HepG2 (cell line): ENCODE results near the gene PTPN18. TPM values are rescaled to one million over a fixed set of nuclear protein-coding genes. Genes with fewer than 3 reads are reported as not detected.

ENCODE experiments used
- ATAC-seq: fragments of 200-7000 bp; cut with Tn5 transposase; 3 replicates; pipeline ENCODE4 v1.9.1; 2020; ENCODE audit warnings: mild to moderate bottlenecking, moderate library complexity
- BruUV-seq: library from RNA; stranded (reverse); fragments of 400-500 nt; replicated peaks from 2 replicates; lab custom pipeline; 2021; lab: Mats Ljungman, UMichigan
- CTCF ChIA-PET: fragments of 300-600 bp; formaldehyde crosslinking; extraction: SDS; loops from one replicate; lab custom pipeline; 2021; ENCODE audit warnings: low total read pairs, inconsistent platforms, low intra/inter-chr PET ratio; lab: Yijun Ruan, JAX
- POLR2A ChIA-PET: fragments of 350-600 bp; sonication (Branson Sonifier 250); formaldehyde crosslinking; loops from one replicate; lab custom pipeline; 2020; ENCODE audit warnings: antibody characterized with exemption, inconsistent platforms; lab: Yijun Ruan, JAX
- DNase-seq: peaks from one replicate; pipeline ENCODE4 v3.0.0-alpha.2; 2015; ENCODE audit warnings: low spot score
- FAIRE-seq: peaks from 3 replicates; lab custom pipeline; 2011; peaks lifted over from hg19 to GRCh38; lab: Jason Lieb, UNC
- H2AFZ ChIP-seq: one replicate; pipeline ENCODE4 v1.6.1; 2011; ENCODE audit warnings: low read length, inconsistent platforms
- H3K27ac ChIP-seq: fragments of 300-600 bp; 3 replicates; pipeline ENCODE4 v1.8.0; 2011; ENCODE audit warnings: mixed run types, mild to moderate bottlenecking, mixed read lengths, low read length, inconsistent platforms; ENCODE audit not compliant: insufficient read depth; ENCODE audit errors: extremely low read length
- H3K27me3 ChIP-seq, 2 experiments: fragments of 200-600 bp in 1 of 2; 2 replicates in 1 of 2; 3 replicates in 1 of 2; pipeline versions ENCODE4 v1.6.0 to v1.8.0; 2011; ENCODE audit warnings: low read length in 2 of 2, mild to moderate bottlenecking in 2 of 2, moderate library complexity in 2 of 2, inconsistent platforms in 1 of 2; ENCODE audit not compliant: insufficient read depth in 2 of 2, control insufficient read depth in 1 of 2
- H3K36me3 ChIP-seq, 2 experiments: fragments of 200-600 bp in 1 of 2; replicated peaks in 1 of 2; 2 replicates in 1 of 2; 3 replicates in 1 of 2; pipeline versions ENCODE4 v1.5.1 to v1.8.0; 2011; ENCODE audit warnings: low read length in 2 of 2, inconsistent platforms in 1 of 2; ENCODE audit not compliant: insufficient read depth in 2 of 2, control insufficient read depth in 1 of 2
- H3K4me1 ChIP-seq: 2 replicates; pipeline ENCODE4 v1.5.1; 2012; ENCODE audit warnings: low read length, inconsistent platforms; ENCODE audit not compliant: insufficient read depth
- H3K4me2 ChIP-seq: 2 replicates; pipeline ENCODE4 v1.6.0; 2011; ENCODE audit warnings: low read depth, low read length, inconsistent platforms
- H3K4me3 ChIP-seq, 3 experiments: fragments of 200-600 bp in 1 of 3; sonication (generic), shearing (Covaris generic) in 1 of 3; replicated peaks in 1 of 3; 2 replicates each; pipeline ENCODE4 v1.5.1; 2011 to 2016; ENCODE audit warnings: low read length in 3 of 3, inconsistent platforms in 2 of 3, low read depth in 2 of 3, mild to moderate bottlenecking in 2 of 3, control low read depth in 1 of 3, mixed read lengths in 1 of 3; ENCODE audit not compliant: insufficient read depth in 1 of 3
- H3K79me2 ChIP-seq: one replicate; pipeline ENCODE4 v1.6.1; 2011; ENCODE audit warnings: low read length, inconsistent platforms; ENCODE audit not compliant: insufficient read depth
- H3K9ac ChIP-seq: 2 replicates; pipeline ENCODE4 v1.6.0; 2011; ENCODE audit warnings: mild to moderate bottlenecking, low read depth, low read length, inconsistent platforms; ENCODE audit not compliant: insufficient read depth
- H3K9me3 ChIP-seq: 2 replicates; pipeline ENCODE4 v1.5.1; 2012; ENCODE audit warnings: mild to moderate bottlenecking, low read length
- H4K20me1 ChIP-seq: 2 replicates; pipeline ENCODE4 v1.6.0; 2011; ENCODE audit warnings: inconsistent platforms, mild to moderate bottlenecking, low read length, moderate library complexity; ENCODE audit not compliant: insufficient read depth
- ARNT2 ChIP-seq: sonication (generic); formaldehyde crosslinking; IDR thresholded peaks from 2 replicates; pipeline ENCODE4 v1.8.0; 2022; ENCODE audit warnings: mild to moderate bottlenecking, low read depth, missing genetic modification reagents, moderate library complexity
- EEA1 ChIP-seq: sonication (generic); formaldehyde crosslinking; IDR thresholded peaks from 2 replicates; pipeline ENCODE4 v1.5.1; 2020; ENCODE audit warnings: mild to moderate bottlenecking, missing genetic modification reagents, borderline replicate concordance
- MXD4 ChIP-seq: IDR thresholded peaks from 2 replicates; pipeline ENCODE4 v1.6.1; 2016; ENCODE audit warnings: mild to moderate bottlenecking, missing biosample characterization, missing genetic modification reagents
- NFATC3 ChIP-seq: sonication (generic); formaldehyde crosslinking; IDR thresholded peaks from 2 replicates; pipeline ENCODE4 v1.5.1; 2020; ENCODE audit warnings: mild to moderate bottlenecking, missing genetic modification reagents
- REST ChIP-seq, 2 experiments: IDR thresholded peaks; 2 replicates each; pipeline ENCODE4 v1.6.1; 2011 to 2012; ENCODE audit warnings: low read length in 2 of 2, borderline replicate concordance in 1 of 2, low read depth in 1 of 2, mild to moderate bottlenecking in 1 of 2, moderate library complexity in 1 of 2
- ZNF292 ChIP-seq: sonication (generic); formaldehyde crosslinking; IDR thresholded peaks from 2 replicates; pipeline ENCODE4 v1.8.1; 2022; ENCODE audit warnings: mild to moderate bottlenecking, low read depth, missing genetic modification reagents, borderline replicate concordance
- ZNF441 ChIP-seq: sonication (generic); formaldehyde crosslinking; IDR thresholded peaks from 2 replicates; pipeline ENCODE4 v1.7.0; 2021; ENCODE audit warnings: missing genetic modification reagents, borderline replicate concordance
- ZNF460 ChIP-seq: sonication (generic); formaldehyde crosslinking; IDR thresholded peaks from 2 replicates; pipeline ENCODE4 v1.5.1; 2020; ENCODE audit warnings: missing genetic modification reagents, mild to moderate bottlenecking, borderline replicate concordance
- ZNF775 ChIP-seq: sonication (generic); formaldehyde crosslinking; IDR thresholded peaks from 2 replicates; pipeline ENCODE4 v1.4.0; 2020; ENCODE audit warnings: missing genetic modification reagents, mild to moderate bottlenecking, moderate library complexity, borderline replicate concordance
- WGBS: methylation state at CpG from one replicate; pipeline ENCODE4 v1.1.6; 2017; ENCODE audit warnings: low lambda C conversion rate; 5-methylcytosine and 5-hydroxymethylcytosine counted together
- in situ Hi-C: cut with HindIII; loops from 2 replicates; pipeline ENCODE4 v1.10.0; 2017; ENCODE audit warnings: low pct_unique_long_range_greater_than_20kb; ENCODE audit not compliant: extremely low pct_ligation_motif_present
- intact Hi-C: fragments of 100-400 bp; cut with micrococcal nuclease; formaldehyde crosslinking; loops from one replicate; pipeline ENCODE4 v1.10.0; 2022; ENCODE audit not compliant: unreplicated experiment
- polyA plus RNA-seq, 8 experiments: library from polyadenylated mRNA; depleted of rRNA in 3 of 8; stranded (reverse) in 7 of 8; unstranded in 1 of 8; fragments of >200 nt; fragmentation: Illumina TruSeq in 4 of 8; extraction: Trizol in 4 of 8; gene quantifications; 2 replicates each; pipeline versions ENCODE4 v1.2.1 to v1.2.3, GENCODE V29; 2011 to 2016; ENCODE audit warnings: low read depth in 4 of 8, missing spikeins in 1 of 8, mixed read lengths in 1 of 8; ENCODE audit not compliant: insufficient read depth in 1 of 8
- total RNA-seq, 5 experiments: library from RNA; depleted of rRNA; stranded (reverse); fragments of >200 nt; fragmentation: Illumina TruSeq; extraction: Trizol; gene quantifications; 2 replicates each; pipeline ENCODE4 v1.2.3, GENCODE V29; 2016; ENCODE audit warnings: low read depth in 1 of 5
- TF ChIP-seq, protein P1 (sequence below): sonication (generic); formaldehyde crosslinking; IDR thresholded peaks from 2 replicates; pipeline ENCODE4 v1.5.0; 2020; ENCODE audit warnings: mild to moderate bottlenecking, missing genetic modification reagents
- TF ChIP-seq, protein P2 (sequence below): sonication (generic); formaldehyde crosslinking; IDR thresholded peaks from 2 replicates; pipeline ENCODE4 v1.8.1; 2022; ENCODE audit warnings: low read depth, mild to moderate bottlenecking, missing genetic modification reagents

Gene PTPN18
- total and polyA plus RNA-seq, 2 of the 13 experiments (the other 11 are each of a cell fraction or from before 2014, with no cell fraction given) = 14.8 to 39.6 TPM

- FAIRE-seq (peak; percentile 84), ATAC-seq (peak; percentile 74), DNase-seq (peak; percentile 86)
- Histone ChIP-seq H2AFZ (peak overlapping the region; percentile 89), H3K79me2 (peaks cover 4% of the 10 kb centered on the region), H3K4me2 (peak overlapping the region; percentile 93), H3K27ac (peak overlapping the region; percentile 63), H3K9ac (peak overlapping the region; percentile 52), H3K36me3 (peaks cover 0 to 5% of the 10 kb centered on the region in 2 experiments; a peak in 4 of 5 replicates), H3K4me3 (peak overlapping the region; percentile 52 to 76 (median 67)), H3K4me1 (peaks cover 54% of the 10 kb centered on the region), H4K20me1 (no peaks in the 10 kb centered on the region), H3K9me3 (no peaks in the 10 kb centered on the region), H3K27me3 (peaks cover 0 to 8% of the 10 kb centered on the region in 2 experiments; a peak in 2 of 5 replicates)
- in situ Hi-C loops (loop anchor here (10.0 kb wide), 2 partner anchors 182 to 402 kb away; no protein-coding TSS in a partner anchor), intact Hi-C loops (loop anchor here (1.0 to 2.0 kb wide), 2 partner anchors 54 to 156 kb away; partner anchors contain the start of gene SMPD4)
- 4% methylated on average over 20 of the region's 29 CpGs for WGBS
- ChIA-PET CTCF (interaction anchor here (0.5 kb wide), 1 partner anchor 758 kb away, joined by 4 read pairs; no protein-coding TSS in a partner anchor), POLR2A (interaction anchor here (0.7 to 2.5 kb wide), 6 partner anchors 11 to 156 kb away, joined by 3 to 13 read pairs (median 4); partner anchors contain the start of genes PTPN18 and SMPD4)
- BruUV-seq = no TSS peak
- no peak for TF ChIP-seq ZNF775 (CRISPR knock-in tag)
- TF ChIP-seq, protein P1, sequence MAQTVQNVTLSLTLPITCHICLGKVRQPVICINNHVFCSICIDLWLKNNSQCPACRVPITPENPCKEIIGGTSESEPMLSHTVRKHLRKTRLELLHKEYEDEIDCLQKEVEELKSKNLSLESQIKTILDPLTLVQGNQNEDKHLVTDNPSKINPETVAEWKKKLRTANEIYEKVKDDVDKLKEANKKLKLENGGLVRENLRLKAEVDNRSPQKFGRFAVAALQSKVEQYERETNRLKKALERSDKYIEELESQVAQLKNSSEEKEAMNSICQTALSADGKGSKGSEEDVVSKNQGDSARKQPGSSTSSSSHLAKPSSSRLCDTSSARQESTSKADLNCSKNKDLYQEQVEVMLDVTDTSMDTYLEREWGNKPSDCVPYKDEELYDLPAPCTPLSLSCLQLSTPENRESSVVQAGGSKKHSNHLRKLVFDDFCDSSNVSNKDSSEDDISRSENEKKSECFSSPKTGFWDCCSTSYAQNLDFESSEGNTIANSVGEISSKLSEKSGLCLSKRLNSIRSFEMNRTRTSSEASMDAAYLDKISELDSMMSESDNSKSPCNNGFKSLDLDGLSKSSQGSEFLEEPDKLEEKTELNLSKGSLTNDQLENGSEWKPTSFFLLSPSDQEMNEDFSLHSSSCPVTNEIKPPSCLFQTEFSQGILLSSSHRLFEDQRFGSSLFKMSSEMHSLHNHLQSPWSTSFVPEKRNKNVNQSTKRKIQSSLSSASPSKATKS (CRISPR knock-in tag) = peak; percentile 6; the same call in 1 of the 2 replicates
- peak; percentile 34; the same call in 1 of the 2 replicates for TF ChIP-seq MXD4 (CRISPR knock-in tag)
- TF ChIP-seq, protein P2, sequence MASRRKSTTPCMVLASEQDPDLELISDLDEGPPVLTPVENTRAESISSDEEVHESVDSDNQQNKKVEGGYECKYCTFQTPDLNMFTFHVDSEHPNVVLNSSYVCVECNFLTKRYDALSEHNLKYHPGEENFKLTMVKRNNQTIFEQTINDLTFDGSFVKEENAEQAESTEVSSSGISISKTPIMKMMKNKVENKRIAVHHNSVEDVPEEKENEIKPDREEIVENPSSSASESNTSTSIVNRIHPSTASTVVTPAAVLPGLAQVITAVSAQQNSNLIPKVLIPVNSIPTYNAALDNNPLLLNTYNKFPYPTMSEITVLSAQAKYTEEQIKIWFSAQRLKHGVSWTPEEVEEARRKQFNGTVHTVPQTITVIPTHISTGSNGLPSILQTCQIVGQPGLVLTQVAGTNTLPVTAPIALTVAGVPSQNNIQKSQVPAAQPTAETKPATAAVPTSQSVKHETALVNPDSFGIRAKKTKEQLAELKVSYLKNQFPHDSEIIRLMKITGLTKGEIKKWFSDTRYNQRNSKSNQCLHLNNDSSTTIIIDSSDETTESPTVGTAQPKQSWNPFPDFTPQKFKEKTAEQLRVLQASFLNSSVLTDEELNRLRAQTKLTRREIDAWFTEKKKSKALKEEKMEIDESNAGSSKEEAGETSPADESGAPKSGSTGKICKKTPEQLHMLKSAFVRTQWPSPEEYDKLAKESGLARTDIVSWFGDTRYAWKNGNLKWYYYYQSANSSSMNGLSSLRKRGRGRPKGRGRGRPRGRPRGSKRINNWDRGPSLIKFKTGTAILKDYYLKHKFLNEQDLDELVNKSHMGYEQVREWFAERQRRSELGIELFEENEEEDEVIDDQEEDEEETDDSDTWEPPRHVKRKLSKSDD (CRISPR knock-in tag) = peak; percentile 89; the same call in 1 of the 2 replicates
- TF ChIP-seq EEA1 (CRISPR knock-in tag) = no peak
- peak; percentile 40; the same call in 1 of the 2 replicates for TF ChIP-seq ZNF460 (CRISPR knock-in tag)
- TF ChIP-seq NFATC3 (CRISPR knock-in tag) = peak; percentile 73; the same call in 1 of the 2 replicates
- peak; percentile 56; the same call in 1 of the 2 replicates for TF ChIP-seq ZNF441 (CRISPR knock-in tag)
- TF ChIP-seq ARNT2 (CRISPR knock-in tag) = peak; percentile 68; the same call in 1 of the 2 replicates
- peak; percentile 88; the same call in 1 of the 2 replicates for TF ChIP-seq ZNF292 (CRISPR knock-in tag)
- peak in 1 of 2 experiments; percentile 54; a peak in 1 of 4 replicates for TF ChIP-seq REST (IDR thresholded peaks at IDR 0.05; ENCODE audit: borderline replicate concordance in 1 of 2, low read depth in 1 of 2, low read length in 2 of 2)
These were observed 18.8 kb upstream of the PTPN18 start for GRCh38 chr2:130336877-130337734.
